H1 (cell line): Measurements from ENCODE around the gene CCDC60. TPM values are rescaled to one million over a fixed set of nuclear protein-coding genes. Genes with fewer than 3 reads are reported as not detected.

Experiments used
- CTCF ChIA-PET: fragments of 300-600 bp; sonication (Branson Sonifier 250); formaldehyde crosslinking; loops from one replicate; lab custom pipeline; 2021; ENCODE audit not compliant: partially characterized antibody; lab: Charles Lee
- POLR2A ChIA-PET: fragments of 300-600 bp; sonication (Branson Sonifier 250); formaldehyde crosslinking; loops from one replicate; lab custom pipeline; 2021; ENCODE audit warnings: inconsistent platforms; ENCODE audit not compliant: partially characterized antibody; lab: Charles Lee
- DNase-seq, 2 experiments: peaks; one replicate each; pipeline versions ENCODE4 v3.0.0 to v3.0.0-alpha.2; 2010 to 2022; ENCODE audit warnings: low spot score in 2 of 2, low read depth in 1 of 2, mixed read lengths in 1 of 2
- FAIRE-seq: peaks from 2 replicates; lab custom pipeline; 2011; peaks lifted over from hg19 to GRCh38; lab: Jason Lieb, UNC
- H2AFZ ChIP-seq: 2 replicates; pipeline ENCODE4 v1.8.1; 2012; ENCODE audit warnings: low read length, inconsistent platforms
- H2AK5ac ChIP-seq: 2 replicates; pipeline ENCODE4 v1.6.1; 2013; ENCODE audit warnings: low read depth, low read length
- H2BK120ac ChIP-seq: replicated peaks from 2 replicates; pipeline ENCODE3; 2013; ENCODE audit warnings: low read depth, low read length, inconsistent platforms
- H2BK12ac ChIP-seq: 2 replicates; pipeline ENCODE4 v1.6.1; 2013; ENCODE audit warnings: low read depth, low read length
- H2BK15ac ChIP-seq: 2 replicates; pipeline ENCODE4 v1.6.1; 2013; ENCODE audit warnings: low read length
- H2BK20ac ChIP-seq: 2 replicates; pipeline ENCODE4 v1.6.1; 2013; ENCODE audit warnings: low read length
- H2BK5ac ChIP-seq: 2 replicates; pipeline ENCODE4 v1.6.1; 2013; ENCODE audit warnings: low read depth, low read length
- H3K14ac ChIP-seq: 2 replicates; pipeline ENCODE4 v1.6.1; 2013; ENCODE audit warnings: inconsistent platforms; ENCODE audit not compliant: insufficient read length
- H3K18ac ChIP-seq: 2 replicates; pipeline ENCODE4 v1.6.1; 2013; ENCODE audit warnings: low read length; ENCODE audit errors: extremely low read depth
- H3K23ac ChIP-seq: 2 replicates; pipeline ENCODE4 v1.6.1; 2013; ENCODE audit warnings: inconsistent platforms; ENCODE audit not compliant: insufficient read length
- H3K23me2 ChIP-seq: 2 replicates; pipeline ENCODE4 v1.6.1; 2013; ENCODE audit warnings: low read depth, low read length
- H3K27ac ChIP-seq: 2 replicates; pipeline ENCODE4 v1.6.1; 2011; ENCODE audit warnings: low read depth, low read length, inconsistent platforms
- H3K27me3 ChIP-seq, 4 experiments: replicated peaks in 1 of 4; 1 replicate in 1 of 4; 2 replicates in 3 of 4; pipeline versions ENCODE4 v1.6.1 to v1.8.1; 2011 to 2013; ENCODE audit warnings: low read length in 3 of 4, mild to moderate bottlenecking in 3 of 4, inconsistent platforms in 2 of 4, mixed read lengths in 2 of 4, moderate library complexity in 1 of 4; ENCODE audit not compliant: control insufficient read depth in 3 of 4, insufficient read depth in 3 of 4; ENCODE audit errors: extremely low read depth in 1 of 4
- H3K36me3 ChIP-seq, 4 experiments: 2 replicates each; pipeline versions ENCODE4 v1.6.1 to v1.8.1; 2011 to 2013; ENCODE audit warnings: mild to moderate bottlenecking in 4 of 4, low read length in 3 of 4, moderate library complexity in 2 of 4, control low read depth in 1 of 4, inconsistent platforms in 1 of 4; ENCODE audit not compliant: insufficient read depth in 4 of 4, control insufficient read depth in 2 of 4
- H3K4ac ChIP-seq: replicated peaks from 2 replicates; pipeline ENCODE3; 2013; ENCODE audit warnings: low read length, low read depth, mixed read lengths, inconsistent platforms; ENCODE audit not compliant: insufficient read length
- H3K4me1 ChIP-seq, 4 experiments: replicated peaks in 1 of 4; 1 replicate in 1 of 4; 2 replicates in 3 of 4; pipeline versions ENCODE4 v1.6.1 to v1.8.1; 2011 to 2013; ENCODE audit warnings: low read length in 3 of 4, inconsistent platforms in 2 of 4, mixed read lengths in 1 of 4; ENCODE audit not compliant: insufficient read depth in 4 of 4, control insufficient read depth in 3 of 4
- H3K4me2 ChIP-seq, 2 experiments: 2 replicates each; pipeline versions ENCODE4 v1.6.1 to v1.8.1; 2011 to 2013; ENCODE audit warnings: low read depth in 2 of 2, low read length in 2 of 2, control low read depth in 1 of 2, inconsistent platforms in 1 of 2, mild to moderate bottlenecking in 1 of 2; ENCODE audit not compliant: insufficient read depth in 1 of 2
- H3K4me3 ChIP-seq, 4 experiments: fragments of 200-600, 300-600 bp in 1 of 4; sonication (generic), shearing (Covaris generic), sonication (Bioruptor Twin) in 1 of 4; 2 replicates each; pipeline versions ENCODE4 v1.5.1 to v1.8.1; 2011 to 2016; ENCODE audit warnings: low read length in 4 of 4, low read depth in 3 of 4, control low read depth in 2 of 4, inconsistent platforms in 2 of 4, mild to moderate bottlenecking in 2 of 4, mixed read lengths in 1 of 4, moderate library complexity in 1 of 4; ENCODE audit not compliant: insufficient read depth in 2 of 4; ENCODE audit errors: extremely low read depth in 1 of 4
- H3K56ac ChIP-seq: replicated peaks from 2 replicates; pipeline ENCODE3; 2013; ENCODE audit warnings: low read depth, mild to moderate bottlenecking, mixed read lengths, low read length, inconsistent platforms; ENCODE audit not compliant: insufficient read length
- H3K79me1 ChIP-seq: 2 replicates; pipeline ENCODE4 v1.6.1; 2013; ENCODE audit warnings: low read depth, low read length, control low read depth
- H3K79me2 ChIP-seq, 2 experiments: 2 replicates each; pipeline versions ENCODE4 v1.6.1 to v1.8.1; 2012 to 2013; ENCODE audit warnings: low read length in 2 of 2, mild to moderate bottlenecking in 2 of 2, inconsistent platforms in 1 of 2; ENCODE audit not compliant: insufficient read depth in 2 of 2, control insufficient read depth in 1 of 2
- H3K9ac ChIP-seq, 4 experiments: replicated peaks in 1 of 4; 1 replicate in 1 of 4; 2 replicates in 3 of 4; pipeline versions ENCODE4 v1.6.1 to v1.8.1; 2011 to 2013; ENCODE audit warnings: low read depth in 3 of 4, low read length in 3 of 4, control low read depth in 2 of 4, mild to moderate bottlenecking in 2 of 4, moderate library complexity in 2 of 4, inconsistent platforms in 1 of 4; ENCODE audit errors: extremely low read depth in 1 of 4
- H3K9me3 ChIP-seq, 2 experiments: 2 replicates each; pipeline versions ENCODE4 v1.6.1 to v1.8.1; 2012 to 2013; ENCODE audit warnings: mild to moderate bottlenecking in 2 of 2, moderate library complexity in 2 of 2, control low read depth in 1 of 2, inconsistent platforms in 1 of 2, low read depth in 1 of 2, low read length in 1 of 2, mixed read lengths in 1 of 2; ENCODE audit not compliant: insufficient read depth in 2 of 2
- H4K20me1 ChIP-seq, 2 experiments: replicated peaks in 1 of 2; 2 replicates each; pipeline versions ENCODE3 to v1.8.1; 2011 to 2013; ENCODE audit warnings: inconsistent platforms in 2 of 2, low read length in 2 of 2, mild to moderate bottlenecking in 1 of 2; ENCODE audit not compliant: insufficient read depth in 2 of 2, control insufficient read depth in 1 of 2
- H4K5ac ChIP-seq: 2 replicates; pipeline ENCODE4 v1.6.1; 2013; ENCODE audit warnings: low read length, low read depth, mixed read lengths, inconsistent platforms; ENCODE audit not compliant: insufficient read length
- H4K8ac ChIP-seq: 2 replicates; pipeline ENCODE4 v1.8.0; 2013; ENCODE audit warnings: mild to moderate bottlenecking, moderate library complexity, low read length, inconsistent platforms; ENCODE audit not compliant: insufficient read depth; ENCODE audit errors: extremely low read depth
- H4K91ac ChIP-seq: replicated peaks from 2 replicates; pipeline ENCODE3; 2013; ENCODE audit warnings: low read length, mixed read lengths, inconsistent platforms; ENCODE audit not compliant: insufficient read length
- ASH2L ChIP-seq: fragments of 200-600, 300-600 bp; sonication (generic); IDR thresholded peaks from one replicate; pipeline ENCODE4 v1.7.1; 2017; ENCODE audit warnings: low read length
- GABPA ChIP-seq: IDR thresholded peaks from 2 replicates; pipeline ENCODE4 v1.6.1; 2011; ENCODE audit warnings: mild to moderate bottlenecking, low read length, moderate library complexity, borderline replicate concordance; ENCODE audit not compliant: insufficient read depth
- JUN ChIP-seq: IDR thresholded peaks from 2 replicates; pipeline ENCODE4 v1.6.1; 2011; ENCODE audit warnings: low read depth, mild to moderate bottlenecking, improper control_type of control experiment, low read length
- KDM5A ChIP-seq: fragments of 200-600 bp; IDR thresholded peaks from 2 replicates; pipeline ENCODE4 v1.7.1; 2012; ENCODE audit warnings: mild to moderate bottlenecking, low read length, inconsistent platforms, mixed read lengths
- PHF8 ChIP-seq: fragments of 200-600 bp; sonication (generic); conservative IDR thresholded peaks from 2 replicates; pipeline ENCODE4 v1.7.1; 2012; ENCODE audit warnings: low read depth, mild to moderate bottlenecking, inconsistent platforms, low read length, moderate library complexity
- RAD21 ChIP-seq, 2 experiments: IDR thresholded peaks in 1 of 2; conservative IDR thresholded peaks in 1 of 2; 2 replicates each; pipeline ENCODE4 v1.6.1; 2011; ENCODE audit warnings: low read depth in 2 of 2, low read length in 2 of 2, improper control_type of control experiment in 1 of 2, inconsistent platforms in 1 of 2, mild to moderate bottlenecking in 1 of 2, moderate library complexity in 1 of 2
- RFX5 ChIP-seq: IDR thresholded peaks from 2 replicates; pipeline ENCODE4 v1.6.1; 2011; ENCODE audit warnings: low read depth, low read length, improper control_type of control experiment, borderline replicate concordance
- WGBS, 2 experiments: shearing (Covaris generic) in 1 of 2; methylation state at CpG; one replicate each; pipeline versions ENCODE4 v1.1.6 to v1.1.7; 2013 to 2015; ENCODE audit warnings: low lambda C conversion rate in 2 of 2, mixed read lengths in 2 of 2, inconsistent platforms in 1 of 2, low coverage in 1 of 2, missing lambda C conversion rate in 1 of 2; ENCODE audit not compliant: insufficient replicate concordance in 2 of 2, insufficient coverage in 1 of 2, insufficient read length in 1 of 2; ENCODE audit errors: extremely low coverage in 1 of 2, missing lambda C conversion rate in 1 of 2; 5-methylcytosine and 5-hydroxymethylcytosine counted together
- polyA plus RNA-seq, 7 experiments: library from polyadenylated mRNA; depleted of rRNA in 3 of 7; stranded (reverse) in 5 of 7; unstranded in 2 of 7; fragments of >200 nt in 5 of 7; fragments of 200-250 nt in 2 of 7; gene quantifications; 1 replicate in 5 of 7; 2 replicates in 1 of 7; 4 replicates in 1 of 7; pipeline versions ENCODE4 v1.2.1 to v1.2.3, GENCODE V29; 2011 to 2013; ENCODE audit warnings: missing spikeins in 2 of 7, mixed read lengths in 2 of 7
- total RNA-seq: library from RNA; stranded (reverse); fragmentation: NEBNext Ultra II Directional; extraction: Animal tissue kit (Norgen Biotek cat#: 25700); gene quantifications from 2 replicates; pipeline ENCODE4 v1.2.1, GENCODE V29; 2021
- TF ChIP-seq, protein P1 (sequence below), 3 experiments: IDR thresholded peaks; 1 replicate in 2 of 3; 2 replicates in 1 of 3; pipeline versions ENCODE4 v1.5.1 to v1.6.1; 2011; ENCODE audit warnings: low read length in 3 of 3, mild to moderate bottlenecking in 3 of 3, inconsistent platforms in 2 of 3, low read depth in 1 of 3, moderate library complexity in 1 of 3; ENCODE audit not compliant: insufficient read depth in 1 of 3; ENCODE audit errors: control extremely low read depth in 1 of 3
- TF ChIP-seq, protein P2 (sequence below): IDR thresholded peaks from 2 replicates; pipeline ENCODE4 v1.6.1; 2011; ENCODE audit warnings: low read length, improper control_type of control experiment

The CCDC60 gene
- total and polyA plus RNA-seq, 2 of the 8 experiments (the other 6 are each of a cell fraction or from before 2014, with no cell fraction given): 0.05 TPM; not detected in 1

DNA sequence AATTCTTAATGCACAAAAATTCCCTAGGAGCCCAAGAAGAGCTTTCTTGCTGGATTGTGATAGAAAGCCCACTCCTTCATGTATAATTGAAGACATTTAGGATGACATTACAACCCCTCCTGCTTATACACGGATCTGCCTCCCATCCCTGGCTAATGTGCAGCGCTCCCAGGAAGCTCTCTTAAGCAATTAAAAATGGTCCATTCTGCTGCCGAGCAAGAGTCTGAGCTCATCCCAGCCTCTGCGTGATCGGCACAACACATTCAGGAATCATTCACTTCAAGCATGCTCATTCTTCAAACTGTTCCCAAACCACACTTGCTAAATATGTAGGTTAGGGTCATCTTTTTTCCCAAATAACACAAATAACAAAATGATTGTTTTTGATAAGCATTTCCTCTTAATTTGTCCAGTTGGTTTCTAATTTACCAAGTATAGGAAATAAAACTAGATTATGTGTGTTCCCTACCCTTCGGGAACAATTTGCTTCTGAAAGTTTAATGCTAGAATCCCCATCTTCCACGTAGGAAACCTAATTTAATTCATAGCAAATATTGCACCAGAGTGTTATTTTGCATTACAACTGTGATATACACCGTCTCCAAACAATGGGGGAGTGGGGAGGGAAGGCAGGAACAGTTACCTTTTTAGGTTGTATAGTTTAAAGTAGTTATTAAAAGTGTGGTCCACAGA is 241.7 kb downstream of the CCDC60 start:
- Histone ChIP-seq H3K79me1 (no peaks in the 10 kb centered on the region), H3K27ac (no peak overlapping the region), H3K23ac (no peak overlapping the region), H4K8ac (no peak overlapping the region), H3K56ac (no peak overlapping the region), H3K4ac (no peak overlapping the region), H3K9me3 (no peaks in the 10 kb centered on the region), H3K36me3 (no peaks in the 10 kb centered on the region), H4K5ac (no peak overlapping the region), H3K14ac (no peak overlapping the region), H2BK20ac (no peak overlapping the region), H3K79me2 (no peaks in the 10 kb centered on the region), H2BK5ac (no peak overlapping the region), H3K9ac (no peak overlapping the region), H2BK15ac (no peak overlapping the region), H2AFZ (no peak overlapping the region), H2BK120ac (no peak overlapping the region), H4K91ac (no peak overlapping the region), H3K4me1 (no peaks in the 10 kb centered on the region), H3K18ac (no peak overlapping the region), H3K4me2 (no peak overlapping the region), H3K4me3 (no peak overlapping the region), H2BK12ac (no peak overlapping the region), H2AK5ac (no peak overlapping the region), H3K27me3 (no peaks in the 10 kb centered on the region), H3K23me2 (no peaks in the 10 kb centered on the region; the same call in 1 of the 2 replicates), H4K20me1 (no peaks in the 10 kb centered on the region)
- ChIA-PET POLR2A (no interaction called here), CTCF (interaction anchor here (0.7 kb wide), 1 partner anchor 82 kb away, joined by 3 read pairs; no protein-coding TSS in a partner anchor)
- WGBS, 2 experiments: 87% methylated on average over 8 of the region's 8 CpGs; no CpG with 5 or more reads in 1 of the 2 experiments
- DNase-seq (no peak), FAIRE-seq (no peak)
- TF ChIP-seq PHF8: no peak
- TF ChIP-seq, protein P1, sequence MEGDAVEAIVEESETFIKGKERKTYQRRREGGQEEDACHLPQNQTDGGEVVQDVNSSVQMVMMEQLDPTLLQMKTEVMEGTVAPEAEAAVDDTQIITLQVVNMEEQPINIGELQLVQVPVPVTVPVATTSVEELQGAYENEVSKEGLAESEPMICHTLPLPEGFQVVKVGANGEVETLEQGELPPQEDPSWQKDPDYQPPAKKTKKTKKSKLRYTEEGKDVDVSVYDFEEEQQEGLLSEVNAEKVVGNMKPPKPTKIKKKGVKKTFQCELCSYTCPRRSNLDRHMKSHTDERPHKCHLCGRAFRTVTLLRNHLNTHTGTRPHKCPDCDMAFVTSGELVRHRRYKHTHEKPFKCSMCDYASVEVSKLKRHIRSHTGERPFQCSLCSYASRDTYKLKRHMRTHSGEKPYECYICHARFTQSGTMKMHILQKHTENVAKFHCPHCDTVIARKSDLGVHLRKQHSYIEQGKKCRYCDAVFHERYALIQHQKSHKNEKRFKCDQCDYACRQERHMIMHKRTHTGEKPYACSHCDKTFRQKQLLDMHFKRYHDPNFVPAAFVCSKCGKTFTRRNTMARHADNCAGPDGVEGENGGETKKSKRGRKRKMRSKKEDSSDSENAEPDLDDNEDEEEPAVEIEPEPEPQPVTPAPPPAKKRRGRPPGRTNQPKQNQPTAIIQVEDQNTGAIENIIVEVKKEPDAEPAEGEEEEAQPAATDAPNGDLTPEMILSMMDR (IDR thresholded peaks at IDR 0.05; ENCODE audit: control extremely low read depth in 1 of 3, insufficient read depth in 1 of 3, low read depth in 1 of 3, low read length in 3 of 3): no peak
- TF ChIP-seq RAD21 (IDR thresholded peaks at IDR 0.05 in 1 of 2, conservative IDR thresholded peaks at IDR 0.05 in 1 of 2; ENCODE audit: low read depth in 2 of 2, low read length in 2 of 2): no peak
- no peak for TF ChIP-seq GABPA
- no peak for TF ChIP-seq ASH2L
- TF ChIP-seq JUN: no peak
- TF ChIP-seq RFX5: no peak
- no peak for TF ChIP-seq KDM5A
- TF ChIP-seq, protein P2, sequence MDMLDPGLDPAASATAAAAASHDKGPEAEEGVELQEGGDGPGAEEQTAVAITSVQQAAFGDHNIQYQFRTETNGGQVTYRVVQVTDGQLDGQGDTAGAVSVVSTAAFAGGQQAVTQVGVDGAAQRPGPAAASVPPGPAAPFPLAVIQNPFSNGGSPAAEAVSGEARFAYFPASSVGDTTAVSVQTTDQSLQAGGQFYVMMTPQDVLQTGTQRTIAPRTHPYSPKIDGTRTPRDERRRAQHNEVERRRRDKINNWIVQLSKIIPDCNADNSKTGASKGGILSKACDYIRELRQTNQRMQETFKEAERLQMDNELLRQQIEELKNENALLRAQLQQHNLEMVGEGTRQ: no peak
